Gastroesophageal sphincter (tissue), 4 donors: Measurements from ENCODE around the gene RNF182. TPM values are rescaled to one million over a fixed set of nuclear protein-coding genes. Genes with fewer than 3 reads are reported as not detected.

Experiments
- ATAC-seq: fragments of 150-250 bp; one replicate; pipeline ENCODE4 v1.9.1; 2016; ENCODE audit warnings: mild to moderate bottlenecking, moderate library complexity
- H3K27ac ChIP-seq, 4 donors: fragments of 200-600 bp; sonication (generic) in 3 of 4; 1 replicate in 3 of 4; 2 replicates in 1 of 4; pipeline ENCODE4 v1.5.1; 2016 to 2019
- H3K27me3 ChIP-seq: fragments of 200-600 bp; sonication (generic); one replicate; pipeline ENCODE4 v1.5.1; 2019
- H3K36me3 ChIP-seq, 2 donors: fragments of 200-600 bp; sonication (generic); one replicate each; pipeline ENCODE4 v1.5.1; 2019; ENCODE audit warnings: control low read depth in 1 of 2
- H3K4me1 ChIP-seq, 3 donors: fragments of 200-600 bp; sonication (generic); 1 replicate in 2 of 3; 2 replicates in 1 of 3; pipeline ENCODE4 v1.5.1; 2016 to 2019; ENCODE audit warnings: control low read depth in 2 of 3
- H3K4me3 ChIP-seq, 2 donors: fragments of 200-600 bp; sonication (generic); one replicate each; pipeline ENCODE4 v1.5.1; 2019; ENCODE audit warnings: mild to moderate bottlenecking in 1 of 2, moderate library complexity in 1 of 2
- H3K9me3 ChIP-seq, 3 donors: fragments of 200-600 bp; sonication (generic); one replicate each; pipeline ENCODE4 v1.5.1; 2017 to 2019; ENCODE audit warnings: control low read depth in 2 of 3
- CTCF ChIP-seq, 4 experiments: fragments of 200-600 bp in 2 of 4; fragments of 450-650 bp in 2 of 4; sonication (generic) in 1 of 4; IDR thresholded peaks; one replicate each; pipeline ENCODE4 v1.5.1; 2017 to 2019; ENCODE audit warnings: antibody characterized with exemption in 4 of 4, mild to moderate bottlenecking in 2 of 4, moderate library complexity in 2 of 4
- EP300 ChIP-seq: sonication (generic); formaldehyde crosslinking; IDR thresholded peaks from one replicate; pipeline ENCODE4 v1.6.1; 2017; ENCODE audit warnings: antibody characterized with exemption, mild to moderate bottlenecking
- POLR2A ChIP-seq, 2 donors: fragments of 450-650 bp; IDR thresholded peaks; one replicate each; pipeline ENCODE4 v1.6.1; 2017; ENCODE audit warnings: antibody characterized with exemption in 2 of 2, mild to moderate bottlenecking in 2 of 2, moderate library complexity in 1 of 2
- POLR2AphosphoS5 ChIP-seq: sonication (generic); formaldehyde crosslinking; IDR thresholded peaks from one replicate; pipeline ENCODE4 v1.6.1; 2017; ENCODE audit warnings: antibody characterized with exemption
- WGBS, 2 donors: methylation state at CpG; one replicate each; pipeline ENCODE4 v1.1.5; 2018; ENCODE audit warnings: low coverage in 1 of 2; 5-methylcytosine and 5-hydroxymethylcytosine counted together
- total RNA-seq, 4 donors: library from RNA; depleted of rRNA; stranded (reverse); fragments of >200 nt; gene quantifications; one replicate each; pipeline ENCODE4 v1.1.0, GENCODE V29; 2016

The RNF182 gene
- total RNA-seq, 4 donors from 2014 or later: 0.16 to 1.3 (median 0.27) TPM; not detected in 1

- Histone ChIP-seq H3K9me3 (peaks cover 0 to 18% (median 0%) of the 10 kb centered on the region in 3 donors), H3K4me3 (no peak overlapping the region), H3K27ac (no peak overlapping the region), H3K27me3 (no peaks in the 10 kb centered on the region), H3K36me3 (no peaks in the 10 kb centered on the region), H3K4me1 (no peaks in the 10 kb centered on the region)
- TF ChIP-seq CTCF (IDR thresholded peaks at IDR 0.05) (no peak), EP300 (no peak), POLR2A (IDR thresholded peaks at IDR 0.05) (no peak)
- no peak for ATAC-seq
Measured at GRCh38 chr6:13941902-13942301, 17.1 kb downstream of the RNF182 start.

GRCh38 chr6:13943943-13944342 lies 19.2 kb downstream of the RNF182 start:
- Histone ChIP-seq H3K9me3 (peaks cover 0 to 18% (median 0%) of the 10 kb centered on the region in 3 donors), H3K27ac (no peak overlapping the region), H3K27me3 (no peaks in the 10 kb centered on the region), H3K36me3 (no peaks in the 10 kb centered on the region), H3K4me3 (no peak overlapping the region), H3K4me1 (no peaks in the 10 kb centered on the region)
- ATAC-seq: no peak
- TF ChIP-seq CTCF (IDR thresholded peaks at IDR 0.05) (no peak), POLR2AphosphoS5 (no peak), EP300 (no peak), POLR2A (IDR thresholded peaks at IDR 0.05) (no peak)

- no peak for ATAC-seq
- Histone ChIP-seq H3K4me3 (no peak overlapping the region), H3K4me1 (no peaks in the 10 kb centered on the region), H3K36me3 (no peaks in the 10 kb centered on the region), H3K9me3 (peaks cover 0 to 18% (median 0%) of the 10 kb centered on the region in 3 donors), H3K27me3 (no peaks in the 10 kb centered on the region), H3K27ac (no peak overlapping the region)
- TF ChIP-seq CTCF (IDR thresholded peaks at IDR 0.05): no peak
- no peak for TF ChIP-seq POLR2AphosphoS5
- no peak for TF ChIP-seq EP300
- no peak for TF ChIP-seq POLR2A (IDR thresholded peaks at IDR 0.05)
Measured at GRCh38 chr6:13946506-13946905, 21.8 kb downstream of the RNF182 start.

- ATAC-seq: no peak
- Histone ChIP-seq H3K36me3 (no peaks in the 10 kb centered on the region), H3K9me3 (peaks cover 0 to 7% (median 0%) of the 10 kb centered on the region in 3 donors), H3K4me1 (no peaks in the 10 kb centered on the region), H3K4me3 (no peak overlapping the region), H3K27ac (no peak overlapping the region), H3K27me3 (no peaks in the 10 kb centered on the region)
- TF ChIP-seq EP300 (no peak), POLR2A (IDR thresholded peaks at IDR 0.05) (no peak), POLR2AphosphoS5 (no peak), CTCF (IDR thresholded peaks at IDR 0.05) (no peak)
Measured at GRCh38 chr6:13947611-13948178, 22.9 kb downstream of the RNF182 start.

- TF ChIP-seq POLR2A (IDR thresholded peaks at IDR 0.05) (no peak), CTCF (IDR thresholded peaks at IDR 0.05) (no peak), EP300 (no peak), POLR2AphosphoS5 (no peak)
- H3K9me3 ChIP-seq: no peaks in the 10 kb centered on the region
- no peak for ATAC-seq
- no peaks in the 10 kb centered on the region for H3K36me3 ChIP-seq
- H3K4me3 ChIP-seq: no peak overlapping the region
- WGBS, 2 donors: 82 to 86% methylated on average over 4 to 6 of the region's 7 CpGs
- H3K27me3 ChIP-seq: no peaks in the 10 kb centered on the region
- no peak overlapping the region for H3K27ac ChIP-seq
- H3K4me1 ChIP-seq: no peaks in the 10 kb centered on the region
Measured at GRCh38 chr6:13952101-13952500, 27.3 kb downstream of the RNF182 start.
